HL-60 (cell line): ENCODE data around the gene MYCBPAP.

ENCODE experiments used
- DNase-seq, 2 experiments: peaks; one replicate each; pipeline ENCODE4 v3.0.0-alpha.2; 2010 to 2020; ENCODE audit warnings: low read depth in 1 of 2, low spot score in 1 of 2
- H3K27ac ChIP-seq: fragments of 250-450 bp; sonication (Bioruptor Pico); replicated peaks from 2 replicates; pipeline ENCODE4 v1.5.1; 2020; ENCODE audit warnings: mild to moderate bottlenecking, moderate library complexity
- H3K27me3 ChIP-seq: fragments of 250-450 bp; sonication (Bioruptor Pico); 2 replicates; pipeline ENCODE4 v1.5.1; 2021; ENCODE audit warnings: mild to moderate bottlenecking, moderate library complexity; ENCODE audit not compliant: insufficient read depth, poor library complexity, severe bottlenecking
- H3K4me3 ChIP-seq: replicated peaks from 2 replicates; pipeline ENCODE4 v1.5.1; 2011; ENCODE audit warnings: mild to moderate bottlenecking, control low read depth, low read length; ENCODE audit not compliant: insufficient read depth
- CTCF ChIP-seq: IDR thresholded peaks from one replicate; pipeline ENCODE4 v1.5.1; 2011; ENCODE audit warnings: low read length, control low read depth, inconsistent platforms; ENCODE audit not compliant: insufficient read depth
- GABPA ChIP-seq: IDR thresholded peaks from 2 replicates; pipeline ENCODE4 v1.6.1; 2012; ENCODE audit warnings: low read depth
- POLR2AphosphoS5 ChIP-seq: IDR thresholded peaks from 2 replicates; pipeline ENCODE4 v1.6.1; 2012; ENCODE audit warnings: low read depth
- SPI1 ChIP-seq: IDR thresholded peaks from 2 replicates; pipeline ENCODE4 v1.6.1; 2012; ENCODE audit warnings: low read depth, mild to moderate bottlenecking, borderline replicate concordance
- TF ChIP-seq, protein P1 (sequence below): IDR thresholded peaks from 2 replicates; pipeline ENCODE4 v1.6.1; 2012; ENCODE audit warnings: low read depth; ENCODE audit not compliant: insufficient replicate concordance

MYCBPAP gene

GRCh38 chr17:50464121-50464520, 44.1 kb upstream of the MYCBPAP start:
- Histone ChIP-seq H3K27ac (no peak overlapping the region), H3K4me3 (no peak overlapping the region), H3K27me3 (peaks cover 16% of the 10 kb centered on the region)
- TF ChIP-seq SPI1, result no peak
- TF ChIP-seq POLR2AphosphoS5, result no peak
- TF ChIP-seq GABPA, result no peak
- no peak for DNase-seq

DNA sequence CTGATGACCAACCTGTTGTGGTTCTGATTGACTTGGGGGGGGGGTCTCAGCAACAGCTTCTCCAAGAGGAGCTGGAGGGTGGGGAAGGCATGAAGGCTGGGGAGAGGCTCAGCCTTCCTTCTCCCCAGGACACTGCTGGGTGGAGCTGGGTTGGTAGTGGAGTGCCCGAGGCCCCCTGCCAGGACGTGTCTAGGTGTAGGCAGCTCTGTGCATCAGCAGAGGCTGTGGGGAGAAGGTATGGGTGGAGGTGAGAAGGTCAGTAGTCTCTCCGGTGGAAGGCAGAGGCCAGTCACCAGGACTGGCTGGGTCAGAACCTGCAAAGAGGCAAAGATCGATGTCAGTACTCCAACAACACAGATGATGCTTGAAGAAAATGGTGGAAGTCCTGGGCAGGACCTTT, 43.5 kb upstream of the MYCBPAP start:
- H3K27me3 ChIP-seq, result peaks cover 22% of the 10 kb centered on the region
- no peak for TF ChIP-seq GABPA
- H3K27ac ChIP-seq, result no peak overlapping the region
- no peak for DNase-seq
- H3K4me3 ChIP-seq, result no peak overlapping the region

DNA sequence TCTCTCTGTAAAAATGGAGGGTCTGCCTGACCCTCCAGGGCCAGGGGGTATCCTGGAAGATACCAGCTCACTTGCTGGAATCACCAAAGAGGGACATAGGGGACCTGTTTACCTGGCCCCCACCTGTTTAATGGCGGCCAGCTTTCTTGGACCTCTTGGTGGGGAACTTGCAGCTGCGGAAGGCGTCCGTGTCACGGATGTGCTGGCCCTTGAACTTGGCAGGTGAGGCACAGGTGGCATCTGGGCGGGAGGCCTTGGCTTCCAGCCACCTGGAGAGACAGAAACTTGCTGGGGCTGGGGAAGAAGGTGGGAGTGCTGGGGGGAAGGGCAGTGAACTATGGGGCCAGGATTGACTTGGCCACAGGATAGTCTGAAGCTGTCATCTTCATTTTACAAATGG, 43.1 kb upstream of the MYCBPAP start:
- Histone ChIP-seq H3K27me3 (peaks cover 23% of the 10 kb centered on the region), H3K27ac (no peak overlapping the region), H3K4me3 (no peak overlapping the region)
- no peak for DNase-seq
- TF ChIP-seq POLR2AphosphoS5, result no peak
- no peak for TF ChIP-seq CTCF
- no peak for TF ChIP-seq GABPA
- no peak for TF ChIP-seq SPI1
- TF ChIP-seq, protein P1, sequence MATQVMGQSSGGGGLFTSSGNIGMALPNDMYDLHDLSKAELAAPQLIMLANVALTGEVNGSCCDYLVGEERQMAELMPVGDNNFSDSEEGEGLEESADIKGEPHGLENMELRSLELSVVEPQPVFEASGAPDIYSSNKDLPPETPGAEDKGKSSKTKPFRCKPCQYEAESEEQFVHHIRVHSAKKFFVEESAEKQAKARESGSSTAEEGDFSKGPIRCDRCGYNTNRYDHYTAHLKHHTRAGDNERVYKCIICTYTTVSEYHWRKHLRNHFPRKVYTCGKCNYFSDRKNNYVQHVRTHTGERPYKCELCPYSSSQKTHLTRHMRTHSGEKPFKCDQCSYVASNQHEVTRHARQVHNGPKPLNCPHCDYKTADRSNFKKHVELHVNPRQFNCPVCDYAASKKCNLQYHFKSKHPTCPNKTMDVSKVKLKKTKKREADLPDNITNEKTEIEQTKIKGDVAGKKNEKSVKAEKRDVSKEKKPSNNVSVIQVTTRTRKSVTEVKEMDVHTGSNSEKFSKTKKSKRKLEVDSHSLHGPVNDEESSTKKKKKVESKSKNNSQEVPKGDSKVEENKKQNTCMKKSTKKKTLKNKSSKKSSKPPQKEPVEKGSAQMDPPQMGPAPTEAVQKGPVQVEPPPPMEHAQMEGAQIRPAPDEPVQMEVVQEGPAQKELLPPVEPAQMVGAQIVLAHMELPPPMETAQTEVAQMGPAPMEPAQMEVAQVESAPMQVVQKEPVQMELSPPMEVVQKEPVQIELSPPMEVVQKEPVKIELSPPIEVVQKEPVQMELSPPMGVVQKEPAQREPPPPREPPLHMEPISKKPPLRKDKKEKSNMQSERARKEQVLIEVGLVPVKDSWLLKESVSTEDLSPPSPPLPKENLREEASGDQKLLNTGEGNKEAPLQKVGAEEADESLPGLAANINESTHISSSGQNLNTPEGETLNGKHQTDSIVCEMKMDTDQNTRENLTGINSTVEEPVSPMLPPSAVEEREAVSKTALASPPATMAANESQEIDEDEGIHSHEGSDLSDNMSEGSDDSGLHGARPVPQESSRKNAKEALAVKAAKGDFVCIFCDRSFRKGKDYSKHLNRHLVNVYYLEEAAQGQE, result no peak

DNA sequence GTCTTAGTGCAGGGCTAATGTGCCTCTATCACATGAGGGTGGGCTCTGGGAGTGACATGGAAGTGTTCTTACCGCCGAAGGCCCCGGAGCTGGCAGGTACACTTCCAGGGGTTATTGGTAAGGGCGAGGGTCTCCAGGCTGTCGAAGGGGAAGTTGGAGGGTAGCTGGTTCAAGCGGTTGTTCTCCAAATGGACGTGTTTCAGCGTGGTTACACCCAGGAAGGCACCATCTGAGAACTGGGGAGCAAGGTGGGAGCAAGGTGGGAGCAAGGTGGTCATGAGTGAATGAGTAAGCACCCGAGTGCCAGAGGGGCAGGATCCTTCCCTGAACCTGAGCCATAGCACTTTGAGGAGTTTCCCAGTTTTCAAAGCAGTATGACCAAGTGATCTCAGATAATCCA, 42.6 kb upstream of the MYCBPAP start:
- Histone ChIP-seq H3K27me3 (peaks cover 23% of the 10 kb centered on the region), H3K27ac (no peak overlapping the region), H3K4me3 (no peak overlapping the region)
- DNase-seq, result no peak
- TF ChIP-seq, protein P1, result no peak
- TF ChIP-seq POLR2AphosphoS5 (no peak), CTCF (no peak), SPI1 (no peak)

DNA sequence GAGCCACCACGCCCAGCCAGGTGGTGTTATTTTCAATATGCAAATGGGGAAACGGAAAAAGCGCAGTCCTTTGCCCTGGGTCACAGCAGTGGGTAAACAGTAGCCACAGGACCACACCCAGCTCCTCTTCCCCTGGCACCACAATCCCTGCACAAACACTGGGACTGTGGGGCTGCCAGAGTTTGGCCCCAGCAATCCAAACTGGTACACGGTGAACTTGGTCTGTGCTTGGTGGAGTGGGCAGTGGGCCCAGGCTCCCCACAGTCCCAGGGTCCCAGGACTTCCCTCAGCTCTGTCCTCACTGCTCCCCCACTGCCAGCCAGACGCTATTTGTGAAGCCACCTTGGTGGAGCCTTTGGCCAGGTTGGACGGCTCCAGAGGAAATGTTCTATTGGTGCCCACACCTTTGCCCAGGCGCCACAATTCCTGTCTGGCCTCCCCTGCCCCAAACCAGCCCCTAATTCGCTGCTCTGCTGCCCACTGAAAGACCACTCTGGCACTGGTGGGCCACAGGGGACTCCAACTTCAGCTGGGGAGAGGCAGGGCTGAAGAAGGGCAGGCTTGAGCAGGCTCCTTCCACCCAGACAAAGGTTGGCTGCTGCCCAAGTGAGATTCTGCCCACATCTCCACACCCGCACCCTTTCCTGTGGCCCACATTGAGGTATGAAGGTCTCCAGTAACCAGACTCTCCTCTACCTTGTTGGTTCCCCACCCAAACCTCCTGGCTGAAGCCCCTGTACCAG, 41.7 kb upstream of the MYCBPAP start:
- Histone ChIP-seq H3K27me3 (peaks cover 23% of the 10 kb centered on the region), H3K4me3 (no peak overlapping the region), H3K27ac (no peak overlapping the region)
- no peak for DNase-seq
- TF ChIP-seq GABPA (no peak), CTCF (no peak), SPI1 (no peak), POLR2AphosphoS5 (no peak)
- TF ChIP-seq, protein P1, result no peak
